Stimulated activated CD8-positive, alpha-beta memory T cell treated with anti-CD3 and anti-CD28 coated beads, Interleukin-7, amount 100 ng/mL, for 4 hours (primary cell): ENCODE measurements around the gene CXXC5.

Experiments
- DNase-seq, 2 donors: peaks; one replicate each; pipeline ENCODE4 v3.0.0-alpha.2; 2020; ENCODE audit warnings: low read depth in 2 of 2

Gene CXXC5

GRCh38 chr5:139664727-139665351, 16.7 kb downstream of the CXXC5 start:
- DNase-seq: no peak

DNA sequence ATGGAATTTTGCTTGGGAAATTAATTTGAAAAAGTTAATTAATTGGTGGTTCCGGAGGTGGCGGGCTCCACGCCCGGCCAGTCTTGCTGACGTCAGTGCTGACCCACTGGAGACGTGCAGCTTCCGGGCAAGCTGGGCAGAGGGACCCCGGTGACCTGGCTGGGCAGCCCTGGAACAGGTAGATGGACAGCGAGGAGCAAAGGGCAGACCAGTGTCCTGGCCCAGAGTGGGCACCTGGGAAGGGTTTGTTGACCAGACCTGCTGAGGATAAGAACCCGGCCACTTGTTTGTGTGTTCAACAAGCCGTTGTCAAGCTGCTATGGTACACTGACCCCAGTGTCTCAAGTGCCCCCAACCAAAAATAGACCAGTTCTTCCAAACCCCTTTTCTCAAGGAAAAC, 17.5 kb downstream of the CXXC5 start:
- DNase-seq: no peak

GRCh38 chr5:139666551-139666950, 18.4 kb downstream of the CXXC5 start:
- DNase-seq: no peak

- DNase-seq: no peak
These were observed 19.0 kb downstream of the CXXC5 start for GRCh38 chr5:139667001-139667729.

DNA sequence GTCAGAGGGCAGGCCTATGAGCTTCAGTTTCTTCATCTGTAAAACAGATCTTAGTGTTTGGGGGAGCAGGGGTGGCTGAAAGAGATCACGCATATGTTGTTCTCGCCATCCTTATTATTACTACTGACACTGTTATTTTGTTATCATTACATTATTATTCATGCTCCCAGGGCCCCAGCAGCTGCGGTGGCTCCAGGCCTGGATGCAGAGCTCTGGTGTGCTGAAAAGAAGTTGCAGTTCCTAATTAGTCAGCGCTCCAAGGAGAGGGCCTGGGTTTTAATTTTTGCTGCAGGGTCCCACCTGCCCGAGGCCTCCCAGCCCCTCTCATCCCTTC, 19.5 kb downstream of the CXXC5 start:
- no peak for DNase-seq

- peak in 1 of 2 donors; percentile 42 for DNase-seq
These were observed 20.1 kb downstream of the CXXC5 start for GRCh38 chr5:139668064-139668880.

DNA sequence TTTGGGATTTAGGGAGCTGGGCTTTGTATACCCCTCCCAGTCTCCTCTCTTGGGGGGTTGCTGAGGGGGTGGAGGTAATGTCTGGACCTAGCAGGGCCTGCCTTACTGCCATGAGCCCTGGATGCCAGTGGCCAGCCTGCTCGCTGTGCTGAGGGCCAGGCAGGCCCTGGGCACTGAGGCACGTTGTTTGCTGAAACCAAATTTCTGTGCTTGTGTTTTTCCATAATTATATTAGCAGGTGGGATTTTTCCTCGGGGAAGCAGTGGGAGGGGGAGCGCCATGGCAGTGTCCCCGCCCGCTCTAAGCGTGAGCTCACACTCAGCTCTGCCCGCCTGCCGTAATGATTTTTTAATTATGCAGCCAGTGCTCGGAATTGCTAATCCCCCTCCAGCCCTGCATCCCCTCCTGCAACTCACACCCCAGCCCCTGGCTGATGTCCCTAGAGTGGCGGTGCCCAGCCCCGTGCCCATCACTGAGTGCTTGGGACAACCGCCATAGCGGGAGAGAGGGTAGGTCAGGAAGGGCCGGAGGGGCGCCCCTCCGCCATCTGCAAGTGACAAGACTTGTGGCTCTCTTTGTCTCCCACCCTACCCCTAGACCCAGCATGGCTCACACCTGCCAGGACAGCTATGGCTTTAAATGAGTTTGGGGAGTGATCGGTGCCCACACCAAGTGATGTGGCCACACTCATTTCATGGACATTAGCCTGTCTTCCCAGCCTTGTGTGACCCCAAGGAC, 20.9 kb downstream of the CXXC5 start:
- no peak for DNase-seq

DNA sequence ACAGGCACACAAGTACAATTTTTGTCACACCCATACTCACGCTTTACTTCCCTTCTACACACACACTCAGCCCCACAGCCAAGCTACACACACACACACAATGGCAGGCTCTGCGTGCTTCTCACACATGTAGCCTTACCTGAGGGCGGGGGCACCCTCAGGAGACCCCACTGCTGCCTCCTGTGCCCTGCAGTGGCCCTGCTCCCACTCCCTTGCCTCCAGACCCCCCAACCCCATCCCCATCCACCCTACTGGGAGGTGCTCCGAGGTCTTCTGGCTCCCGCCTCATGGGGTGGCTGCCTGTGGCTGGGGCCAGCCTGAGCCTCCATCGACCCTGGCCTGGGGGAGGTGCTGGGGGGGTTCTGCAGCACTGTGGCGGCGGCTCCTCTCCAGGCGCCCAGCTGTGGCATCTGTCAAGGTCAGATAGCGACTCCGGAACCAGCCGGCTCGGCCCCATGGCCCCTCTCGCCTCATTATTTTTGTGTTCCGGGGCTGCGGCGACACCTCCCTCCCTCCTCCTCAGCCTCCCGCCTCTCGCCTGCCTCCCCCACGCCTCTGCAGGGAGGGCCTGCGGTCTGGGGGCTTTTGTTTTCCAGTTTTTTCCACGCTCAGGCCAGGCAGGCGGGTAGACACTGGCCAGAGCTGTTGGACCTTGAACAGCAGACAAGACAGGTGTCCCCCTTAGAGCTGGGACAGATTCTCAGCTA, 21.7 kb downstream of the CXXC5 start:
- DNase-seq: peak in 1 of 2 donors; percentile 45

DNA sequence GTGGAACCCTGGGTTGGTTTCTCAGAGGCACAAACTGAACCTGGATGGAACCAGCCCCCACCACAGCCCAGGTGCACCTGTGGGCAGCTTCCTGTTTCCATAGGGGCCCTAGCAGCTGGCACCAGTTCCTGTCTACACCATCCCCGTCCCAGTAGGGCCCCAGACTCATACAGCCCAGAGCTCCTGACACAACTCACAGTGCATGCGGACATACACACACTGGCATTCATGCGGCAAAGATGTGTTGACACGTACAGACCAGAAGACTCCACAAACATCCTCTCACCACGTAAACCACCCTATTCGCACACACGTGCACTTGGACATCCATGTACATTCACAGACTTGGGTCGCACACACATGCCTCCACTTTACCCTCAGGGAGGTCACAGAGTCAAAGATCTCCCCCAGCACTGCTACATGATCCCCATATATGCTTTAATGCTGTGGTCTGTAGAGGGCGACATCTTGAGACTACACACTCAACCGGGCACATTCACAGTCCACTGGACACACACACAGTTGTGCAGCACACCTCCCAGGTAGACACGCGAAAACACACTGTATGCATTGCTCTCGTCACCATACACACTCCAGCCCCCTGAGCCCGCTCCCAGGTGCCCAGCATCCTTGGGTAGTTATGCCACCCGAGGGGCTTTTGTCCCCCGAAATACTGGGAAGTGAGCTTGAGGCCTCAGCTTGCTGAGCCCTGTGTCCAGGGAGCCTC, 22.4 kb downstream of the CXXC5 start:
- DNase-seq: no peak

DNA sequence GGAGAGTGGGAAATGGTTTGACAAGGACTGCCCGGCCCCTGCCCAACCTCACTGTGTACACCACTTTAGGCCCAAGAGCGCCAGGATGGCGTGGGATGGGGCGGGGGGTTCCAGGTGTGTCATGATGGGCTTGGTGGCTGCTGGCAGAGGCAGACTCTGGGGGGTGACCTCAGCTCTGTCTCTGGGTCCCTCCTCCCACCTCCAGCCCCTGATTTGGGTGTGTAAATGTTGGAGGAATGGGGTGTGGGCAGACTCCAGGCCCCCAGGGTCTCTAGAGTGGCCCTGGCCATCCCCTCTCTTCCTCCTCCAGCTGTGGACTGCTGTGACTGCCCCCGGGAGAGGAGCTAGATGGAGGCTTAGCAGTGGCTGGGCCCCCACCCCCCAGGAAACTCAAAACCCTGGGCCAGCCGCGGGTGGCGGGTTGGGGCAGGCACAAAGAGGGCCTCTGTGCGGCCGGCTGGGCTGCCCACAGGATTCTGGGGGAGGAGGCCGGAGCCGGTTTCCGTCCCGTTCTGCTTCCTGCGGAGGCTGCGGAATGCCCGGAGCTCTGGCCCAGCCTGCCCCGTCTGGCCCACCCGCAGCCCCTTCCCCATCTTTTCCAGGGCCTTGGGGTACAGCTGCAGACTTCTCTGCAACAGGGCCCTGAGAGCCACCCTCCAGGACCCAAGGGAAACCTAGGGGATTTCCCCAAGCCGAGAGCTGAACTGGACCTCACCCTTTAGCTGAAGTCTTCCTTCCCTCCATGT, 23.1 kb downstream of the CXXC5 start:
- no peak for DNase-seq

DNA sequence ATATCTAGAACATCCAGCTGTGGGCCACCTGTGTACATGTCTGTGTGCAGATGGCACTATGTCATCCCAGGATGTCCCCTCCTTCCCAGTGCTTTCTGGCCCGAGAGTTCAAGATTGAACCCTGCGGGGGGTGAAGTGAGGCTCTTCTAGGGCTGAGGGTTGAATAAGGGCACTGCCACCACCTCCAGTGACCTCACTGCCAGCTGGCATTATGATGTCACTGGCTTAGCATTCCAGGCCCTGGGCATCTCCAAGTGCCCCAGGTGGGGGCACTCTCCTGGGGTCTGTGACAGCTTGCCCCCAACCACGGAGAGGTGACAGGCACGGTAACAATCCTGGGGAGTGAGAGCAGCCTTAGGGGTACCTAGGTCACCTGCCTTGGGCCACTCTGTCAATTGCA, 27.1 kb downstream of the CXXC5 start:
- no peak for DNase-seq

- no peak for DNase-seq
These were observed 27.7 kb downstream of the CXXC5 start for GRCh38 chr5:139675825-139676224.

- DNase-seq: no peak
These were observed 28.3 kb downstream of the CXXC5 start for GRCh38 chr5:139676406-139676805.

DNA sequence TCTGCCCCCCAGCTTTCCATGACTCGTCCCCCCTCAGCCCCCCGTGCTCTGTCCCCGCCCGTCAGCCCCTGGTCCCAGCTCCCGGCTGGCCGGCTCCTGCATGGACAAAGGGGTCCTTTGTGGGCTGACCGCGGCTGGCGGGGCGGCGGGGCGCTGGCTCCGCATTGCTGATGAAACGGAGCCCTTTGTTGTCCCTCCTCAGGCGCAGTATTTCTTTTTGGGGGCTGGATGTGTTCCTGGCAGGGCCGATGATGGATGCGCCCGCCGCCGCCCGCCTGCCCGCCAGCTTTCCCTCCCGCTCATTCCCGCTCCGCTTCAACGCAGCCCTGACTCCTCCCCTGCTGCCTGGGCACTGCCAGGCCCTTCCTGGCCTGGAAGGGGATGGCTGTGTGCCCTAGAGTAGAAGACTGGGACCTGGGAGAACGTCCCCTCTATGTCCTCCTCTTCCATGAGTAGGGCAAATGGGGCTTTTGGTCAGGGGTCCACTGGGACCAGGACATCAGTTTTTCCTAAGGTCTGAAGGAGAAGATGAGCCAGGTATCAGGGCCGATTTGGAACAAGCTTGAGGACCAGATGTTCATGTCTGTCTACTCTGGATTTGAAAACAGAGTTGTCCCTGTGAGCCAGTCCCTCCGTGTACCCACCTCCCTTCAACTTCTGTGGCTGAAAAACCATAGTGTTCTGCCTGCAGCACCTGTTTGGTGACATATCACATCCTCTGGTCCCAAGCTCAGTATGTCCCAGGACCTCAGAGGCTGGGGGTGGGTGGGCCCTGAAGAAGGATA, 29.0 kb downstream of the CXXC5 start:
- DNase-seq: no peak

DNA sequence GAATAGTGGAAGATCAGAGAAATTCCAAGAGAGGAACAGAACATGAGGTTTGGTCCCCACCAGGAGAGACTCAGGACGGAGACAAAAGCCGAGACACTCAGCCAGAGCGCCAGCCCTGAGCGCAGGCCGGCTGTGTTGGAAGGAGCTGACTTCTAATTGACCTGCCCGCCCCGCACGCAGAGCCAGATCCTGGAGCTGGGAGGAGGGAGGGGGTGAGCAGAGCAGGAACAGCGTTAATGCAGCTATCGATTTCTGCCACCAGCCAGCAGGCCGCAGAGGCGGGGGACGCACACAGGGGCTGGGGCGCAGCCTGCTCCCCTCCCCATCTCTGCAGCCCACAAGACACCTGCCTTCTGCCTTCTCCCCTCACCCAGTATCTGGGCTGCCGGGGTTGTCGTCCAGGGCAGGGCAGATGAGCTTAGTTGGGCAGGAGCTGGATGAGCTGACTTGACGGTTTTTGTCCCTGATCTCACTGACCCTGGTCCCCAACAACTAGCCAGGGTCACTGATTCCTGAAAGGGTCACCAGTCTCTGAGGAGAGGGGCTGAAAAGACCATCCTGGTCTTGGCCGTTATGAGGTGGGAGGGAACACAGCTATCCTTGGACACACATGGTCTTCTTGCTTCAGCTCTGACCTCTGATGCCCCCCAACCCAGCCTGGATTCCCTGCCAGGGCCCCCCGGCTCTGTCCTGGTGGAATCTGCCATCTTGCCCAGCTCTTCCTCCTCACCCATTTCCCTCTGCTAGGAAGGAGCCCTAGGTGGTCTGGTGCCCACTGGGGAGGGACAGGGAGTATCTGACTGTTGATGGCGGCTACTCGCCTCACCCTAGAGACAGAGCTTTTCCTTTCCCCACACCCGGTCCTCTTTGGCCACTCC, 29.8 kb downstream of the CXXC5 start:
- DNase-seq: no peak

- no peak for DNase-seq
These were observed 30.9 kb downstream of the CXXC5 start for GRCh38 chr5:139678751-139679750.
